GM23338 (cell line): ENCODE measurements around the gene CERS3. TPM values are rescaled to one million over a fixed set of nuclear protein-coding genes. Genes with fewer than 3 reads are reported as not detected.

Experiments used
- ATAC-seq: fragments of 200-7000 bp; cut with Tn5 transposase; 3 replicates; pipeline ENCODE4 v1.9.1; 2020
- DNase-seq: peaks from one replicate; pipeline ENCODE4 v3.0.0-alpha.2; 2015; ENCODE audit warnings: low spot score
- H2AFZ ChIP-seq: fragments of 200-600 bp; sonication (generic); 2 replicates; pipeline ENCODE4 v1.8.0; 2016; ENCODE audit warnings: antibody characterized with exemption, mild to moderate bottlenecking, moderate library complexity
- H3F3A ChIP-seq: fragments of 200-600 bp; sonication (generic); replicated peaks from 2 replicates; pipeline ENCODE4 v1.8.0; 2017; ENCODE audit warnings: antibody characterized with exemption, mixed run types, low read depth
- H3K27ac ChIP-seq: fragments of 200-600 bp; sonication (generic); 2 replicates; pipeline ENCODE4 v1.6.1; 2016; ENCODE audit warnings: low read depth
- H3K27me3 ChIP-seq: fragments of 200-600 bp; sonication (generic); 2 replicates; pipeline ENCODE4 v1.8.0; 2016; ENCODE audit warnings: mild to moderate bottlenecking, mixed run types, moderate library complexity; ENCODE audit not compliant: insufficient read depth
- H3K36me3 ChIP-seq: fragments of 200-600 bp; sonication (generic); 2 replicates; pipeline ENCODE4 v1.8.0; 2016; ENCODE audit warnings: mild to moderate bottlenecking; ENCODE audit not compliant: insufficient read depth
- H3K4me1 ChIP-seq: fragments of 200-600 bp; sonication (generic); 2 replicates; pipeline ENCODE4 v1.8.0; 2016; ENCODE audit warnings: mild to moderate bottlenecking, moderate library complexity; ENCODE audit not compliant: insufficient read depth
- H3K4me2 ChIP-seq: fragments of 200-600 bp; sonication (generic); 2 replicates; pipeline ENCODE4 v1.7.1; 2017; ENCODE audit warnings: mixed run types
- H3K4me3 ChIP-seq: fragments of 200-600 bp; sonication (generic); 2 replicates; pipeline ENCODE4 v1.6.1; 2016; ENCODE audit warnings: mixed run types
- H3K79me2 ChIP-seq: fragments of 200-600 bp; sonication (generic); replicated peaks from 2 replicates; pipeline ENCODE4 v1.8.0; 2017; ENCODE audit warnings: mild to moderate bottlenecking; ENCODE audit not compliant: insufficient read depth
- H3K9me2 ChIP-seq: fragments of 200-600 bp; sonication (generic); 2 replicates; pipeline ENCODE4 v1.8.0; 2017; ENCODE audit not compliant: insufficient read depth
- H4K20me1 ChIP-seq: fragments of 200-600 bp; sonication (generic); replicated peaks from 2 replicates; pipeline ENCODE4 v1.8.0; 2017; ENCODE audit warnings: mild to moderate bottlenecking; ENCODE audit not compliant: insufficient read depth
- H3K27ac Mint-ChIP-seq: 2 replicates; pipeline ENCODE4 v1.8.0; 2020; ENCODE audit warnings: inconsistent platforms, mild to moderate bottlenecking, moderate library complexity, mixed read lengths
- H3K27me3 Mint-ChIP-seq: 3 replicates; pipeline ENCODE4 v1.8.0; 2022; ENCODE audit warnings: low read depth, mild to moderate bottlenecking, moderate library complexity, mixed read lengths, inconsistent platforms; ENCODE audit not compliant: insufficient read depth, poor library complexity
- H3K36me3 Mint-ChIP-seq: 3 replicates; pipeline ENCODE4 v1.8.0; 2021; ENCODE audit warnings: low read depth, mild to moderate bottlenecking, inconsistent platforms, moderate library complexity, mixed read lengths
- H3K4me1 Mint-ChIP-seq: 3 replicates; pipeline ENCODE4 v1.8.0; 2020; ENCODE audit warnings: mild to moderate bottlenecking, inconsistent platforms, mixed read lengths
- H3K4me3 Mint-ChIP-seq: 3 replicates; pipeline ENCODE4 v1.8.0; 2021; ENCODE audit warnings: moderate library complexity, mild to moderate bottlenecking, inconsistent platforms, mixed read lengths
- H3K9me3 Mint-ChIP-seq: 3 replicates; pipeline ENCODE4 v1.8.0; 2020; ENCODE audit warnings: moderate library complexity, mild to moderate bottlenecking, inconsistent platforms, mixed read lengths
- CREB1 ChIP-seq: fragments of 250-450 bp; sonication (Bioruptor Pico); IDR thresholded peaks from 2 replicates; pipeline ENCODE4 v1.5.0; 2020; ENCODE audit warnings: low read depth, mild to moderate bottlenecking, moderate library complexity
- CTCF ChIP-seq, 2 experiments: fragments of 200-600 bp in 1 of 2; sonication (generic) in 1 of 2; conservative IDR thresholded peaks; 2 replicates each; pipeline versions ENCODE4 v1.5.1 to v1.6.1; 2016 to 2017; ENCODE audit warnings: antibody characterized with exemption in 2 of 2, low read depth in 2 of 2, mild to moderate bottlenecking in 2 of 2, moderate library complexity in 1 of 2
- ETS1 ChIP-seq: IDR thresholded peaks from 2 replicates; pipeline ENCODE4 v1.6.1; 2016; ENCODE audit warnings: antibody characterized with exemption
- EZH2 ChIP-seq: fragments of 200-600 bp; sonication (generic); IDR thresholded peaks from one replicate; pipeline ENCODE4 v1.8.0; 2017; ENCODE audit warnings: antibody characterized with exemption, mild to moderate bottlenecking, low read depth; ENCODE audit not compliant: unreplicated experiment
- EZH2phosphoT487 ChIP-seq: fragments of 200-600 bp; sonication (generic); IDR thresholded peaks from one replicate; pipeline ENCODE4 v1.8.1; 2018; ENCODE audit warnings: antibody characterized with exemption; ENCODE audit not compliant: unreplicated experiment
- JUNB ChIP-seq: IDR thresholded peaks from one replicate; pipeline ENCODE4 v1.6.1; 2016; ENCODE audit warnings: antibody characterized with exemption; ENCODE audit not compliant: unreplicated experiment
- NANOG ChIP-seq: IDR thresholded peaks from 2 replicates; pipeline ENCODE4 v1.6.1; 2016; ENCODE audit warnings: antibody characterized with exemption, borderline replicate concordance
- POLR2AphosphoS5 ChIP-seq: IDR thresholded peaks from 2 replicates; pipeline ENCODE4 v1.6.1; 2016; ENCODE audit warnings: antibody characterized with exemption, low read depth
- STAT1 ChIP-seq: IDR thresholded peaks from one replicate; pipeline ENCODE4 v1.6.1; 2016; ENCODE audit warnings: antibody characterized with exemption; ENCODE audit not compliant: unreplicated experiment
- ZNF114 ChIP-seq: fragments of 250-450 bp; sonication (Bioruptor Pico); IDR thresholded peaks from 2 replicates; pipeline ENCODE4 v1.5.0; 2020; ENCODE audit warnings: mild to moderate bottlenecking, moderate library complexity
- ZNF462 ChIP-seq: fragments of 250-450 bp; sonication (Bioruptor Pico); IDR thresholded peaks from 2 replicates; pipeline ENCODE4 v1.5.0; 2020; ENCODE audit warnings: mild to moderate bottlenecking, moderate library complexity
- polyA plus RNA-seq: library from polyadenylated mRNA; unstranded; fragments of >200 nt; fragmentation: Nextera tagmentation; extraction: Ambion mirVana; gene quantifications from 2 replicates; pipeline ENCODE4 v1.2.1, GENCODE V29; 2016
- total RNA-seq: library from RNA; depleted of rRNA; stranded (reverse); fragments of >200 nt; shearing (Covaris generic); gene quantifications from 2 replicates; pipeline ENCODE4 v1.2.3, GENCODE V29; 2014

CERS3 gene
- total and polyA plus RNA-seq, 2 experiments from 2014 or later = 1.8 to 2.2 TPM

- Histone ChIP-seq H4K20me1 (no peaks in the 10 kb centered on the region), H3F3A (no peaks in the 10 kb centered on the region), H3K27me3 (no peaks in the 10 kb centered on the region), H3K79me2 (no peaks in the 10 kb centered on the region), H3K4me1 (no peaks in the 10 kb centered on the region), H3K4me2 (no peak overlapping the region), H3K36me3 (no peaks in the 10 kb centered on the region), H3K9me2 (no peaks in the 10 kb centered on the region), H2AFZ (no peak overlapping the region), H3K27ac (no peak overlapping the region), H3K4me3 (no peak overlapping the region)
- Mint-ChIP-seq H3K27me3 (no peaks in the 10 kb centered on the region), H3K4me3 (no peak overlapping the region), H3K36me3 (peaks cover 19% of the 10 kb centered on the region; the same call in 2 of the 3 replicates), H3K27ac (no peak overlapping the region), H3K9me3 (peaks cover 29% of the 10 kb centered on the region), H3K4me1 (no peaks in the 10 kb centered on the region)
- ATAC-seq (no peak), DNase-seq (no peak)
- TF ChIP-seq STAT1 (no peak), CTCF (conservative IDR thresholded peaks at IDR 0.05; ENCODE audit: low read depth in 2 of 2) (no peak), ETS1 (no peak)
These were observed 30.1 kb upstream of the CERS3 start for GRCh38 chr15:100558771-100559254.

GRCh38 chr15:100553468-100553867, 24.7 kb upstream of the CERS3 start:
- DNase-seq (no peak), ATAC-seq (no peak)
- H2AFZ ChIP-seq = no peak overlapping the region
- H3K9me2 ChIP-seq = no peaks in the 10 kb centered on the region
- H3K27ac Mint-ChIP-seq = no peak overlapping the region
- H3K27me3 ChIP-seq = no peaks in the 10 kb centered on the region
- no peaks in the 10 kb centered on the region for H3K79me2 ChIP-seq
- H3K36me3 Mint-ChIP-seq = peaks cover 35% of the 10 kb centered on the region; the same call in 2 of the 3 replicates
- H3K9me3 Mint-ChIP-seq = peaks cover 55% of the 10 kb centered on the region
- H3K4me3 ChIP-seq = no peak overlapping the region
- H3K27me3 Mint-ChIP-seq = no peaks in the 10 kb centered on the region
- 0 out of 3 replicates have a peak, but pooled peaks cover 3% of the 10 kb centered on the region for H3K4me1 Mint-ChIP-seq
- H3F3A ChIP-seq = no peaks in the 10 kb centered on the region
- H3K27ac ChIP-seq = no peak overlapping the region
- H3K4me1 ChIP-seq = no peaks in the 10 kb centered on the region
- H3K4me3 Mint-ChIP-seq = no peak overlapping the region
- no peak overlapping the region for H3K4me2 ChIP-seq
- H3K36me3 ChIP-seq = no peaks in the 10 kb centered on the region; the same call in 1 of the 2 replicates
- no peaks in the 10 kb centered on the region for H4K20me1 ChIP-seq
- TF ChIP-seq POLR2AphosphoS5 (no peak), EZH2phosphoT487 (no peak), STAT1 (no peak), JUNB (no peak), ZNF114 (CRISPR knock-in tag) (no peak), ZNF462 (no peak), CREB1 (CRISPR knock-in tag) (no peak), ETS1 (no peak), NANOG (no peak), EZH2 (no peak)
